ENCODE results near the gene MYLK3. TPM values are rescaled to one million over a fixed set of nuclear protein-coding genes. Genes with fewer than 3 reads are reported as not detected.

The MYLK3 gene
- total and polyA plus RNA-seq, 2 of the 4 experiments (the other 2 are of a cell fraction), result under 0.01 to 0.03 TPM

DNA sequence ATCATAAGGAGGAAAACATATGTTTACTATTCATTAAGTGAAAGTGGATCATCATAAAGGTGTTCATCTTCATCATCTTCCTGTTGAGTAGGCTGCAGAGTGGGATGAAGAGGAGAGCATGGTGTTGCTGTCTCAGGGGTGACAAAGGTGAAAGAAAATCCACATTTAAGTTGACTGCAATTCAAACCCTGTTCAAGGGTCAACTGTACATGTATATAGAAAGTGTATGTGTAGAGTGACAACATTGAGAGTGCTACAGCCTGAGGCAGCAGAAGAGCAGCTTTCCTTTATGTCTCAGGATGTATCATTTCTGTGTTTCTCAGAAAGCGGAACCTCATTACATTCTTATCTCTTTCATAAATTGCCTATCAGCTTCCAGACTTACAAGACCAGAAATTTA is 41.5 kb downstream of the MYLK3 start:
- in situ Hi-C loops (cut with MboI; ENCODE audit: low sequenced_read_pairs) (no loop called here), intact Hi-C loops (cut with micrococcal nuclease) (no loop called here), dilution Hi-C loops (cut with HindIII; ENCODE audit: low sequenced_read_pairs, unreplicated experiment) (no loop called here)
- Histone ChIP-seq H3K27me3 (ENCODE audit: control insufficient read depth, insufficient read depth, low read length) (no peaks in the 10 kb centered on the region), H3K4me3 (ENCODE audit: insufficient read depth, low read depth, low read length) (no peak overlapping the region), H3K56ac (ENCODE audit: extremely low read depth, insufficient read depth, low read length) (no peak overlapping the region), H2AK5ac (ENCODE audit: low read depth, low read length) (no peak overlapping the region), H3K18ac (ENCODE audit: low read depth, low read length) (no peak overlapping the region), H3K9me1 (ENCODE audit: insufficient read depth, low read length) (no peaks in the 10 kb centered on the region), H3K79me1 (ENCODE audit: low read depth in 1 of 2, low read length in 2 of 2) (no peaks in the 10 kb centered on the region), H4K5ac (ENCODE audit: low read depth, low read length) (no peak overlapping the region), H3K36me3 (ENCODE audit: control insufficient read depth, insufficient read depth, low read length) (no peaks in the 10 kb centered on the region), H3K23ac (ENCODE audit: low read depth, low read length) (no peak overlapping the region), H2AFZ (replicated peaks; ENCODE audit: low read length, poor library complexity) (no peak overlapping the region), H2AK9ac (replicated peaks; ENCODE audit: low read depth, low read length, poor library complexity) (no peak overlapping the region), H2BK5ac (ENCODE audit: low read depth, low read length, poor library complexity, severe bottlenecking) (no peak overlapping the region), H3K4ac (ENCODE audit: low read depth, low read length) (no peak overlapping the region), H3K14ac (replicated peaks; ENCODE audit: low read depth, low read length) (no peak overlapping the region), H3K4me1 (ENCODE audit: control insufficient read depth, insufficient read depth, low read length) (no peaks in the 10 kb centered on the region), H2BK20ac (ENCODE audit: low read depth, low read length) (no peak overlapping the region), H4K91ac (ENCODE audit: insufficient read depth, low read depth, low read length) (no peak overlapping the region), H4K20me1 (ENCODE audit: insufficient read depth, low read length) (no peaks in the 10 kb centered on the region), H2BK15ac (ENCODE audit: low read depth, low read length) (no peak overlapping the region), H3K27ac (ENCODE audit: insufficient read depth, low read length) (no peak overlapping the region), H4K8ac (ENCODE audit: low read depth in 2 of 2, low read length in 2 of 2) (no peak overlapping the region), H2BK120ac (ENCODE audit: low read depth, low read length) (no peak overlapping the region), H3K9ac (ENCODE audit: low read depth, low read length) (no peak overlapping the region), H3K4me2 (ENCODE audit: low read depth, low read length) (no peak overlapping the region), H3K9me3 (ENCODE audit: control insufficient read depth, insufficient read depth, low read length) (no peaks in the 10 kb centered on the region)
- TF ChIP-seq MAFK (IDR thresholded peaks at IDR 0.05; ENCODE audit: low read depth, low read length), result no peak
- TF ChIP-seq, protein P1, sequence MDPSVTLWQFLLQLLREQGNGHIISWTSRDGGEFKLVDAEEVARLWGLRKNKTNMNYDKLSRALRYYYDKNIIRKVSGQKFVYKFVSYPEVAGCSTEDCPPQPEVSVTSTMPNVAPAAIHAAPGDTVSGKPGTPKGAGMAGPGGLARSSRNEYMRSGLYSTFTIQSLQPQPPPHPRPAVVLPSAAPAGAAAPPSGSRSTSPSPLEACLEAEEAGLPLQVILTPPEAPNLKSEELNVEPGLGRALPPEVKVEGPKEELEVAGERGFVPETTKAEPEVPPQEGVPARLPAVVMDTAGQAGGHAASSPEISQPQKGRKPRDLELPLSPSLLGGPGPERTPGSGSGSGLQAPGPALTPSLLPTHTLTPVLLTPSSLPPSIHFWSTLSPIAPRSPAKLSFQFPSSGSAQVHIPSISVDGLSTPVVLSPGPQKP (IDR thresholded peaks at IDR 0.05; ENCODE audit: borderline replicate concordance, low read depth, low read length), result no peak
- TF ChIP-seq MAZ (IDR thresholded peaks at IDR 0.05; ENCODE audit: borderline replicate concordance, low read depth, low read length), result no peak
- no peak for TF ChIP-seq RFX5 (IDR thresholded peaks at IDR 0.05; ENCODE audit: low read depth, low read length)
- TF ChIP-seq SMC3 (IDR thresholded peaks at IDR 0.05; ENCODE audit: low read depth, low read length), result no peak
- no peak for TF ChIP-seq BHLHE40 (IDR thresholded peaks at IDR 0.05; ENCODE audit: low read depth, low read length)
- no peak for TF ChIP-seq CEBPB (IDR thresholded peaks at IDR 0.05; ENCODE audit: low read depth, low read length)
- no peak for TF ChIP-seq RCOR1 (IDR thresholded peaks at IDR 0.05; ENCODE audit: insufficient replicate concordance, low read length)
- no peak for TF ChIP-seq MXI1 (IDR thresholded peaks at IDR 0.05; ENCODE audit: borderline replicate concordance, low read depth, low read length)
- no peak for TF ChIP-seq NFE2L2 (IDR thresholded peaks at IDR 0.05; ENCODE audit: low read depth, low read length)
- no peak for TF ChIP-seq RAD21 (IDR thresholded peaks at IDR 0.05; ENCODE audit: low read length)
- no peak for TF ChIP-seq CTCF (conservative IDR thresholded peaks at IDR 0.05; ENCODE audit: low read depth, low read length)
- TF ChIP-seq, protein P2, sequence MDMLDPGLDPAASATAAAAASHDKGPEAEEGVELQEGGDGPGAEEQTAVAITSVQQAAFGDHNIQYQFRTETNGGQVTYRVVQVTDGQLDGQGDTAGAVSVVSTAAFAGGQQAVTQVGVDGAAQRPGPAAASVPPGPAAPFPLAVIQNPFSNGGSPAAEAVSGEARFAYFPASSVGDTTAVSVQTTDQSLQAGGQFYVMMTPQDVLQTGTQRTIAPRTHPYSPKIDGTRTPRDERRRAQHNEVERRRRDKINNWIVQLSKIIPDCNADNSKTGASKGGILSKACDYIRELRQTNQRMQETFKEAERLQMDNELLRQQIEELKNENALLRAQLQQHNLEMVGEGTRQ (IDR thresholded peaks at IDR 0.05; ENCODE audit: low read depth, low read length), result no peak
- TF ChIP-seq POLR2A (IDR thresholded peaks at IDR 0.05; ENCODE audit: low read depth, low read length), result no peak
- TF ChIP-seq CHD1 (IDR thresholded peaks at IDR 0.05; ENCODE audit: low read depth, low read length), result no peak
- no peak for TF ChIP-seq FOS (IDR thresholded peaks at IDR 0.05; ENCODE audit: low read depth, low read length)
- WGBS, 2 experiments (ENCODE audit: extremely low coverage in 2 of 2, insufficient read length in 1 of 2), result no CpG with 5 or more reads among the region's 1 CpG
- BruUV-seq (replicated peaks), result no TSS peak
- ChIA-PET POLR2A (ENCODE audit: unreplicated experiment) (interaction anchor here (0.6 kb wide), 1 partner anchor 123 kb away, joined by 14 read pairs; no protein-coding TSS in a partner anchor), CTCF (interaction anchor here (0.5 kb wide), 1 partner anchor 37 kb away, joined by 3 read pairs; no protein-coding TSS in a partner anchor)
- DNase-seq (no peak), ATAC-seq (ENCODE audit: low read depth) (no peak)
